ENCODE measurements around the gene HSD3B1.

- TF ChIP-seq CTCF (conservative IDR thresholded peaks at IDR 0.05; ENCODE audit: low read length), result no peak
- TF ChIP-seq EZH2phosphoT487 (IDR thresholded peaks at IDR 0.05; ENCODE audit: borderline replicate concordance), result no peak
Measured at GRCh38 chr1:119564548-119564947, 57.5 kb downstream of the HSD3B1 start.

Measured in Loucy (cell line).